ENCODE measurements around the gene SLC13A4.

SLC13A4 gene

GRCh38 chr7:135664046-135664589 is 63.9 kb downstream of the SLC13A4 start (continued):
- no peak for TF ChIP-seq ZNF768 (tag by site-specific recombination; IDR thresholded peaks at IDR 0.05)
- TF ChIP-seq ZNF26 (tag by site-specific recombination; IDR thresholded peaks at IDR 0.05): no peak
- TF ChIP-seq SCRT2 (tag by site-specific recombination; IDR thresholded peaks at IDR 0.05): peak; percentile 97
- no peak for TF ChIP-seq ZNF350 (tag by site-specific recombination; IDR thresholded peaks at IDR 0.05)
- no peak for TF ChIP-seq ZBTB21 (tag by site-specific recombination; IDR thresholded peaks at IDR 0.05)
- TF ChIP-seq ZNF596 (tag by site-specific recombination; IDR thresholded peaks at IDR 0.05): no peak
- peak; percentile 53 for TF ChIP-seq PRDM1 (tag by site-specific recombination; IDR thresholded peaks at IDR 0.05)
- TF ChIP-seq ZNF555 (tag by site-specific recombination; conservative IDR thresholded peaks at IDR 0.05): no peak
- no peak for TF ChIP-seq ZSCAN30 (tag by site-specific recombination; IDR thresholded peaks at IDR 0.05)
- TF ChIP-seq ZXDB (tag by site-specific recombination; IDR thresholded peaks at IDR 0.05): peak; percentile 79
- peak; percentile 74; the same call in 1 of the 2 replicates for TF ChIP-seq TCF7L2 (IDR thresholded peaks at IDR 0.05; ENCODE audit: borderline replicate concordance, low read depth, low read length)
- TF ChIP-seq ZNF221 (tag by site-specific recombination; IDR thresholded peaks at IDR 0.05; ENCODE audit: borderline replicate concordance): no peak
- no peak for TF ChIP-seq ZNF404 (tag by site-specific recombination; IDR thresholded peaks at IDR 0.05)
- TF ChIP-seq ZNF391 (tag by site-specific recombination; IDR thresholded peaks at IDR 0.05; ENCODE audit: borderline replicate concordance, low read depth): no peak; the same call in none of the 2 replicates
- TF ChIP-seq ZFP37 (tag by site-specific recombination; IDR thresholded peaks at IDR 0.05): peak; percentile 61; the same call in 1 of the 2 replicates
- no peak for TF ChIP-seq MZF1 (tag by site-specific recombination; IDR thresholded peaks at IDR 0.05; ENCODE audit: borderline replicate concordance)
- TF ChIP-seq ZNF10 (tag by site-specific recombination; IDR thresholded peaks at IDR 0.05): peak; percentile 33; the same call in 1 of the 2 replicates
- no peak for TF ChIP-seq ZNF223 (tag by site-specific recombination; IDR thresholded peaks at IDR 0.05)
- TF ChIP-seq ZNF449 (tag by site-specific recombination; IDR thresholded peaks at IDR 0.05): no peak
- no peak for TF ChIP-seq ZNF114 (tag by site-specific recombination; IDR thresholded peaks at IDR 0.05)
- no peak for TF ChIP-seq ZNF37A (tag by site-specific recombination; IDR thresholded peaks at IDR 0.05)
- TF ChIP-seq ZFHX2 (tag by site-specific recombination; conservative IDR thresholded peaks at IDR 0.05): no peak
- TF ChIP-seq ZNF112 (tag by site-specific recombination; IDR thresholded peaks at IDR 0.05): no peak
- TF ChIP-seq PBX3 (CRISPR knock-in tag; IDR thresholded peaks at IDR 0.05): no peak
- TF ChIP-seq ZNF658 (tag by site-specific recombination; IDR thresholded peaks at IDR 0.05): no peak
- TF ChIP-seq ZNF600 (tag by site-specific recombination; IDR thresholded peaks at IDR 0.05): peak; percentile 74; the same call in 1 of the 2 replicates
- no peak for TF ChIP-seq ZNF571 (tag by site-specific recombination; IDR thresholded peaks at IDR 0.05)
- peak; percentile 84 for TF ChIP-seq INSM2 (tag by site-specific recombination; IDR thresholded peaks at IDR 0.05)
- TF ChIP-seq ZNF280D (tag by site-specific recombination; IDR thresholded peaks at IDR 0.05): no peak
- TF ChIP-seq ZNF561 (tag by site-specific recombination; IDR thresholded peaks at IDR 0.05; ENCODE audit: borderline replicate concordance): no peak
- no peak for TF ChIP-seq ZNF292 (tag by site-specific recombination; IDR thresholded peaks at IDR 0.05; ENCODE audit: borderline replicate concordance, low read depth)
- no peak for TF ChIP-seq KLF16 (tag by site-specific recombination; IDR thresholded peaks at IDR 0.05)
- no peak for TF ChIP-seq ZNF785 (tag by site-specific recombination; IDR thresholded peaks at IDR 0.05)
- peak; percentile 93 for TF ChIP-seq ZNF664 (tag by site-specific recombination; IDR thresholded peaks at IDR 0.05)
